Mesothelial cell of epicardium (in vitro differentiated cells): ENCODE measurements around the gene MARK4. TPM values are rescaled to one million over a fixed set of nuclear protein-coding genes. Genes with fewer than 3 reads are reported as not detected.
A peak's percentile ranks its signal among the peaks of the same experiment; 100 is the strongest.
"Not testable (repeated sequence)": the region's sequence is repeated elsewhere in the genome, so short reads cannot be mapped to it uniquely, and the experiment has no call there.

Experiments
- DNase-seq, 2 experiments: peaks; one replicate each; pipeline ENCODE4 v3.0.0; 2021; ENCODE audit warnings: low spot score in 2 of 2; ENCODE audit not compliant: unreplicated experiment in 2 of 2
- H3K27ac Mint-ChIP-seq: 2 replicates; pipeline ENCODE4 v1.8.0; 2021; ENCODE audit warnings: mixed read lengths
- H3K27me3 Mint-ChIP-seq: 2 replicates; pipeline ENCODE4 v1.8.0; 2021; ENCODE audit warnings: low read depth, mixed read lengths
- H3K36me3 Mint-ChIP-seq: 2 replicates; pipeline ENCODE4 v1.8.0; 2021; ENCODE audit warnings: mixed read lengths
- H3K4me1 Mint-ChIP-seq: 2 replicates; pipeline ENCODE4 v1.8.0; 2021; ENCODE audit warnings: mixed read lengths
- H3K4me3 Mint-ChIP-seq: 2 replicates; pipeline ENCODE4 v1.8.0; 2021; ENCODE audit warnings: mild to moderate bottlenecking, moderate library complexity, mixed read lengths
- H3K9me3 Mint-ChIP-seq: 2 replicates; pipeline ENCODE4 v1.8.0; 2021; ENCODE audit warnings: mixed read lengths
- CTCF ChIP-seq: fragments of 200-600 bp; sonication (generic); IDR thresholded peaks from one replicate; pipeline ENCODE4 v1.5.0; 2021; ENCODE audit warnings: antibody characterized with exemption; ENCODE audit not compliant: unreplicated experiment
- total RNA-seq: library from RNA; stranded (reverse); gene quantifications from 3 replicates; pipeline ENCODE4 v1.2.1, GENCODE V29; 2021

The MARK4 gene
- total RNA-seq, 1 donor from 2014 or later, result 63.7 TPM

DNA sequence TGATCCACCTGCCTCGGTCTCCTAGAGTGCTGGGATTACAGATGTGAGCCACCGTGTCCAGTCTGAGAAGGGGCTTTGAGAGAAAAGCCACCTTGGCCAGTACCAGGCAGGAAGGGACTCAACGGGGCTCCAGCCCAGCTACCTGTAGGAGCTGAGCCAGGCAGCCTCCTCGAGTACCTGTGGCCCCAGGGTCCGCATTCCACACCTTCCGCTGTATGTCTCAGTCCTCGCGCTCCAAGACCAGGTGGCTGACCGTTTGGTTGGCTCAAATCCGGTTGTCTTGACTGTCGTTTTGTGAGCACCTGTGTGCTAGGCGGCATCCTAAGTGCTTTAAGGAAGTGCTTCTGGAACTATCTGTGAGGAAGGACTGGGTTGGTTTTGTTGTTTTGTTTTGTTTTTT lies 16.2 kb downstream of the MARK4 start:
- no peak for DNase-seq
- Mint-ChIP-seq H3K36me3 (peaks cover 19% of the 10 kb centered on the region), H3K4me3 (no peak overlapping the region)

DNA sequence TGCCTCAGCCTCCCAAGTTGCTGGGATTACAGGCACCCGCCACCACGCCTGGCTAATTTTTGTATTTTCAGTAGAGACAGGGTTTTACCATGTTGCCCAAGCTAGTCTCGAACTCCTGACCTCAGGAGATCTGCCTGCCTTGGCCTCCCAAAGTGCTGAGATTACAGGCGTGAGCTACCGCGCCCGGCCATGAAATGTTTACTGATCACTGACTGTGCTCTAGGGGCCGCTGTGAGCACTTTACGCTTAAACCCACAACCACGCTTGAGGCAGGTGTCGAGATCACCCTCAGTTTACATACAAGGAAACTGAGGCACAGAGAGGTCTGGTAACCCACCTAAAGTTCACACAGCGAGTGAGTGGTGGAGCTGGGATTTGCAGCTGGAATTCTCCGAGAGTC lies 18.9 kb downstream of the MARK4 start:
- not testable (repeated sequence) for H3K27me3 Mint-ChIP-seq, H3K27ac Mint-ChIP-seq, H3K4me3 Mint-ChIP-seq, H3K9me3 Mint-ChIP-seq, DNase-seq
- H3K4me1 Mint-ChIP-seq, result peaks cover 11% of the 10 kb centered on the region
- peaks cover 25% of the 10 kb centered on the region for H3K36me3 Mint-ChIP-seq

More for the DNA sequence above, 16.2 kb downstream of the MARK4 start:
- H3K9me3 Mint-ChIP-seq, result no peaks in the 10 kb centered on the region
- no peaks in the 10 kb centered on the region for H3K27me3 Mint-ChIP-seq
- H3K4me1 Mint-ChIP-seq, result peaks cover 1% of the 10 kb centered on the region
- TF ChIP-seq CTCF, result no peak
- no peak overlapping the region for H3K27ac Mint-ChIP-seq

GRCh38 chr19:45271098-45271734 lies 20.1 kb downstream of the MARK4 start:
- H3K4me3 Mint-ChIP-seq, result no peak overlapping the region
- no peaks in the 10 kb centered on the region for H3K9me3 Mint-ChIP-seq
- peaks cover 17% of the 10 kb centered on the region for H3K36me3 Mint-ChIP-seq
- DNase-seq, result no peak
- H3K4me1 Mint-ChIP-seq, result peaks cover 18% of the 10 kb centered on the region
- no peak overlapping the region for H3K27ac Mint-ChIP-seq
- no peaks in the 10 kb centered on the region for H3K27me3 Mint-ChIP-seq
- TF ChIP-seq CTCF, result no peak

DNA sequence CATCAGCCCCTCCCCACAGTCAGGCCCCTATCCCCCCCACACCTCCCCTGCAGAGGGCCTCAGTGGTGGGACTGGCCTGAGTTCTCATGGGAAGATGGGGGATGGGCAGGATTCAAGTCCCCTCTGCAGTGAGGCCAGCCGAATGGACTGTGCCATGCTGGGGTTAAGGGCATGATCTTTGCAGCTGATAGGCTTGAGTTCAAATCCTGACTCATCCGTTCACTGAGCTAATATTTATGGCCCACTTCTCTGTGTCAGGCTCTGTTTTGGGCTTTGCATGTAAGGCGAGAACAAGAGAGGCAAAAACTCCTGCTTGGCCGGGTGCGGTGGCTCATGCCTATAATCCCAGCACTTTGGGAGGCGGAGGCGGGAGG lies 20.7 kb downstream of the MARK4 start:
- no peak overlapping the region for H3K27ac Mint-ChIP-seq
- no peaks in the 10 kb centered on the region for H3K27me3 Mint-ChIP-seq
- H3K36me3 Mint-ChIP-seq, result peaks cover 19% of the 10 kb centered on the region
- no peak for TF ChIP-seq CTCF
- peaks cover 19% of the 10 kb centered on the region for H3K4me1 Mint-ChIP-seq
- H3K9me3 Mint-ChIP-seq, result no peaks in the 10 kb centered on the region
- H3K4me3 Mint-ChIP-seq, result no peak overlapping the region
- no peak for DNase-seq

GRCh38 chr19:45273521-45273855 lies 22.4 kb downstream of the MARK4 start:
- H3K36me3 Mint-ChIP-seq, result peaks cover 21% of the 10 kb centered on the region

DNA sequence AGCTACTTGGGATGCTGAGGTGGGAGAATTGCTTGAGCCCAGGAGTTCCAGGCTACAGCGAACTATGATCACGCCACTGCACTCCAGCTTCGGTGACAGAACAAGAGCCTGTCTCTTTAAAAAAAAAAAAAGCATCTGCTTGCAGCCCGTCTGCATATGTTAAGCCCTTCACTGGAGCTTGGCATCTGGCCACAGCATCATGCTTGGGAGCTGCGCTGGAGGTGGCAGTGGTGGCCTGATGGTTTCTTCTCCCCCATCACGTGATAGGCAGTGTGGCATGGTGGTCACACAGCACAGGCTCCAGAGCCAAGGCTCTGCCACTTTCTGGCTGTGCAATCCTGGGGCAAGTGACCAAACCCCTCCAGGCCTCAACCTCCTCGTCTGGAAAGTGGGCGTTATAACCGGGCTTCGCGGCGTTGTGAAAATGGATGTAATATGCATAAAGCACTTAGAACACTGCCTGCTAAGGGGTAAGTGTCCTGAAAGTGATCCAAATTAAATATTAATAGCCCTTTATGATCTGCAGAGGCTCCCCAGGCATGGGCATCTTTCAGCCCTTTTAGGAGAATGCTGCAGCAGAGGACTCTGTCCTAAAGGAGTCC lies 24.4 kb downstream of the MARK4 start:
- Mint-ChIP-seq H3K9me3 (no peaks in the 10 kb centered on the region), H3K36me3 (peaks cover 18% of the 10 kb centered on the region), H3K27me3 (no peaks in the 10 kb centered on the region), H3K27ac (no peak overlapping the region), H3K4me3 (no peak overlapping the region), H3K4me1 (peaks cover 19% of the 10 kb centered on the region)
- TF ChIP-seq CTCF, result no peak
- DNase-seq, result no peak

More at GRCh38 chr19:45273521-45273855, 22.4 kb downstream of the MARK4 start:
- DNase-seq, result no peak
- TF ChIP-seq CTCF, result no peak
- Mint-ChIP-seq H3K4me3 (no peak overlapping the region), H3K4me1 (peaks cover 19% of the 10 kb centered on the region), H3K27ac (peak overlapping the region; percentile 50), H3K9me3 (no peaks in the 10 kb centered on the region), H3K27me3 (no peaks in the 10 kb centered on the region)
